DMS 273 treated with DMSO at 0.1 percent for 48 hours (cell line): ENCODE results near the gene ACSS2.
"Not testable (repeated sequence)": the region's sequence is repeated elsewhere in the genome, so short reads cannot be mapped to it uniquely, and the experiment has no call there.

Source experiments
- DNase-seq: peaks from one replicate; lab custom pipeline; 2025; lab: John Stamatoyannopoulos, UW

The ACSS2 gene

GRCh38 chr20:34873583-34874093 lies 2.8 kb upstream of the ACSS2 start:
- DNase-seq: no peak

- DNase-seq: peak; percentile 77
Measured at GRCh38 chr20:34874094-34874654, 2.2 kb upstream of the ACSS2 start.

GRCh38 chr20:34875642-34876405 lies 588 bp upstream of the ACSS2 start:
- no peak for DNase-seq

GRCh38 chr20:34880215-34880850 lies 3.9 kb downstream of the ACSS2 start:
- no peak for DNase-seq

- not testable (repeated sequence) for DNase-seq
Measured at GRCh38 chr20:34880971-34881370, 4.6 kb downstream of the ACSS2 start.

GRCh38 chr20:34881689-34882088 lies 5.3 kb downstream of the ACSS2 start:
- no peak for DNase-seq

- no peak for DNase-seq
Measured at GRCh38 chr20:34883087-34883688, 6.8 kb downstream of the ACSS2 start.

GRCh38 chr20:34883809-34884208 lies 7.4 kb downstream of the ACSS2 start:
- no peak for DNase-seq

- no peak for DNase-seq
Measured at GRCh38 chr20:34884260-34884659, 7.8 kb downstream of the ACSS2 start.

- DNase-seq: no peak
Measured at GRCh38 chr20:34886122-34886521, 9.7 kb downstream of the ACSS2 start.

- DNase-seq: no peak
Measured at GRCh38 chr20:34887023-34887422, 10.6 kb downstream of the ACSS2 start.

GRCh38 chr20:34888468-34888867 lies 12.1 kb downstream of the ACSS2 start:
- no peak for DNase-seq

- no peak for DNase-seq
Measured at GRCh38 chr20:34891166-34892062, 15.0 kb downstream of the ACSS2 start.

- DNase-seq: no peak
Measured at GRCh38 chr20:34892671-34893070, 16.3 kb downstream of the ACSS2 start.

- no peak for DNase-seq
Measured at GRCh38 chr20:34894723-34895122, 18.3 kb downstream of the ACSS2 start.

GRCh38 chr20:34895465-34895864 lies 19.1 kb downstream of the ACSS2 start:
- no peak for DNase-seq

- no peak for DNase-seq
Measured at GRCh38 chr20:34896086-34896621, 19.7 kb downstream of the ACSS2 start.

GRCh38 chr20:34898129-34898528 lies 21.7 kb downstream of the ACSS2 start:
- DNase-seq: not testable (repeated sequence)

GRCh38 chr20:34898731-34899130 lies 22.3 kb downstream of the ACSS2 start:
- DNase-seq: not testable (repeated sequence)

GRCh38 chr20:34904202-34904621 lies 27.8 kb downstream of the ACSS2 start:
- DNase-seq: no peak
